Suprapubic skin (tissue), 4 donors: ENCODE data around the gene TPT1. TPM values are rescaled to one million over a fixed set of nuclear protein-coding genes. Genes with fewer than 3 reads are reported as not detected.

ENCODE experiments used
- DNase-seq, 2 donors: peaks; one replicate each; pipeline ENCODE4 v3.0.0-alpha.2; 2019; ENCODE audit warnings: low spot score in 2 of 2
- H3K27ac ChIP-seq: fragments of 200-600 bp; sonication (generic); one replicate; pipeline ENCODE4 v1.5.1; 2019
- H3K27me3 ChIP-seq: fragments of 200-600 bp; sonication (generic); one replicate; pipeline ENCODE4 v1.5.1; 2019
- H3K36me3 ChIP-seq: fragments of 200-600 bp; sonication (generic); one replicate; pipeline ENCODE4 v1.5.1; 2019
- H3K4me1 ChIP-seq: fragments of 200-600 bp; sonication (generic); one replicate; pipeline ENCODE4 v1.5.1; 2019
- H3K4me3 ChIP-seq: fragments of 200-600 bp; sonication (generic); one replicate; pipeline ENCODE4 v1.5.1; 2019; ENCODE audit warnings: mild to moderate bottlenecking
- H3K9me3 ChIP-seq: fragments of 200-600 bp; sonication (generic); one replicate; pipeline ENCODE4 v1.5.1; 2019
- CTCF ChIP-seq, 2 donors: fragments of 200-600 bp in 1 of 2; fragments of 450-650 bp in 1 of 2; sonication (generic) in 1 of 2; IDR thresholded peaks; one replicate each; pipeline ENCODE4 v1.5.1; 2016 to 2019; ENCODE audit warnings: antibody characterized with exemption in 2 of 2, mild to moderate bottlenecking in 1 of 2, moderate library complexity in 1 of 2
- EP300 ChIP-seq: sonication (generic); formaldehyde crosslinking; IDR thresholded peaks from one replicate; pipeline ENCODE4 v1.6.1; 2017; ENCODE audit warnings: antibody characterized with exemption
- POLR2A ChIP-seq, 2 donors: fragments of 450-650 bp; IDR thresholded peaks; one replicate each; pipeline ENCODE4 v1.6.1; 2017; ENCODE audit warnings: antibody characterized with exemption in 2 of 2, mild to moderate bottlenecking in 2 of 2, moderate library complexity in 2 of 2
- POLR2AphosphoS5 ChIP-seq, 3 donors: sonication (generic); formaldehyde crosslinking; IDR thresholded peaks; one replicate each; pipeline ENCODE4 v1.6.1; 2017; ENCODE audit warnings: antibody characterized with exemption in 3 of 3
- WGBS: methylation state at CpG from one replicate; pipeline ENCODE4 v1.1.5; 2018; 5-methylcytosine and 5-hydroxymethylcytosine counted together
- total RNA-seq, 4 donors: library from RNA; depleted of rRNA; stranded (reverse); fragments of >200 nt; gene quantifications; one replicate each; pipeline ENCODE4 v1.1.0, GENCODE V29; 2016

Gene TPT1
- total RNA-seq, 4 donors from 2014 or later = 1,947 to 2,729 (median 2,521) TPM

GRCh38 chr13:45332831-45333219 is 8.2 kb downstream of the TPT1 start:
- WGBS = 87% methylated on average over 3 of the region's 3 CpGs
- Histone ChIP-seq H3K9me3 (no peaks in the 10 kb centered on the region), H3K27ac (no peak overlapping the region), H3K36me3 (peaks cover 32% of the 10 kb centered on the region), H3K4me3 (no peak overlapping the region), H3K4me1 (peaks cover 53% of the 10 kb centered on the region), H3K27me3 (no peaks in the 10 kb centered on the region)
- DNase-seq = no peak
- TF ChIP-seq POLR2A (IDR thresholded peaks at IDR 0.05) = no peak
- TF ChIP-seq EP300 = no peak
- no peak for TF ChIP-seq CTCF (IDR thresholded peaks at IDR 0.05)
- TF ChIP-seq POLR2AphosphoS5 (IDR thresholded peaks at IDR 0.05) = no peak

- Histone ChIP-seq H3K9me3 (no peaks in the 10 kb centered on the region), H3K4me3 (no peak overlapping the region), H3K27me3 (no peaks in the 10 kb centered on the region), H3K4me1 (peaks cover 47% of the 10 kb centered on the region), H3K27ac (no peak overlapping the region), H3K36me3 (peaks cover 26% of the 10 kb centered on the region)
- 77% methylated on average over 2 of the region's 2 CpGs for WGBS
- no peak for DNase-seq
- TF ChIP-seq POLR2AphosphoS5 (IDR thresholded peaks at IDR 0.05) (no peak), EP300 (no peak), POLR2A (IDR thresholded peaks at IDR 0.05) (no peak), CTCF (IDR thresholded peaks at IDR 0.05) (no peak)
Observed at GRCh38 chr13:45332036-45332830, 8.8 kb downstream of the TPT1 start.

- 62% methylated on average over 3 of the region's 3 CpGs for WGBS
- H3K4me1 ChIP-seq = peaks cover 43% of the 10 kb centered on the region
- H3K4me3 ChIP-seq = no peak overlapping the region
- TF ChIP-seq POLR2AphosphoS5 (IDR thresholded peaks at IDR 0.05) (no peak), POLR2A (IDR thresholded peaks at IDR 0.05) (no peak)
- DNase-seq = no peak
- H3K27me3 ChIP-seq = no peaks in the 10 kb centered on the region
- H3K36me3 ChIP-seq = peaks cover 20% of the 10 kb centered on the region
- H3K9me3 ChIP-seq = no peaks in the 10 kb centered on the region
- no peak overlapping the region for H3K27ac ChIP-seq
Observed at GRCh38 chr13:45331692-45332035, 9.3 kb downstream of the TPT1 start.

- TF ChIP-seq EP300 (no peak), POLR2A (IDR thresholded peaks at IDR 0.05) (no peak), CTCF (IDR thresholded peaks at IDR 0.05) (no peak), POLR2AphosphoS5 (IDR thresholded peaks at IDR 0.05) (no peak)
- H3K4me1 ChIP-seq = peaks cover 39% of the 10 kb centered on the region
- DNase-seq = no peak
- no peaks in the 10 kb centered on the region for H3K9me3 ChIP-seq
- peaks cover 16% of the 10 kb centered on the region for H3K36me3 ChIP-seq
- H3K27ac ChIP-seq = no peak overlapping the region
- no peaks in the 10 kb centered on the region for H3K27me3 ChIP-seq
- H3K4me3 ChIP-seq = no peak overlapping the region
- 75% methylated on average over 1 of the region's 1 CpG for WGBS
Observed at GRCh38 chr13:45331123-45331619, 9.8 kb downstream of the TPT1 start.

GRCh38 chr13:45328661-45329111 is 12.3 kb downstream of the TPT1 start:
- H3K36me3 ChIP-seq = no peaks in the 10 kb centered on the region
- no peak for DNase-seq
- H3K4me3 ChIP-seq = no peak overlapping the region
- TF ChIP-seq POLR2AphosphoS5 (IDR thresholded peaks at IDR 0.05) = no peak
- TF ChIP-seq CTCF (IDR thresholded peaks at IDR 0.05) = no peak
- no peak for TF ChIP-seq POLR2A (IDR thresholded peaks at IDR 0.05)
- no peak for TF ChIP-seq EP300
- no peaks in the 10 kb centered on the region for H3K9me3 ChIP-seq
- H3K27me3 ChIP-seq = no peaks in the 10 kb centered on the region
- peaks cover 34% of the 10 kb centered on the region for H3K4me1 ChIP-seq
- 61% methylated on average over 3 of the region's 3 CpGs for WGBS
- no peak overlapping the region for H3K27ac ChIP-seq
